HepG2 (cell line): ENCODE results near the gene HMG20B. TPM values are rescaled to one million over a fixed set of nuclear protein-coding genes. Genes with fewer than 3 reads are reported as not detected.
A peak's percentile ranks its signal among the peaks of the same experiment; 100 is the strongest.

Experiments used
- AGO1 ChIP-seq: fragments of 200-400 bp; formaldehyde crosslinking; IDR thresholded peaks from 2 replicates; pipeline ENCODE4 v1.6.1; 2017; ENCODE audit warnings: mild to moderate bottlenecking, low read depth, low read length, moderate library complexity; ENCODE audit not compliant: poor library complexity, severe bottlenecking
- ATF7-NPFF ChIP-seq: sonication (generic); formaldehyde crosslinking; IDR thresholded peaks from 2 replicates; pipeline ENCODE4 v1.8.1; 2023; ENCODE audit warnings: mild to moderate bottlenecking, low read depth, missing genetic modification reagents, moderate library complexity
- CENPT ChIP-seq: sonication (generic); formaldehyde crosslinking; IDR thresholded peaks from 2 replicates; pipeline ENCODE4 v1.8.0; 2022; ENCODE audit warnings: low read depth, mild to moderate bottlenecking, moderate library complexity, missing genetic modification reagents
- HNF4G ChIP-seq, 2 experiments: sonication (generic) in 1 of 2; formaldehyde crosslinking in 1 of 2; IDR thresholded peaks; 2 replicates each; pipeline versions ENCODE4 v1.4.0 to v1.6.1; 2011 to 2020; ENCODE audit warnings: borderline replicate concordance in 2 of 2, low read depth in 2 of 2, mild to moderate bottlenecking in 2 of 2, low read length in 1 of 2, missing genetic modification reagents in 1 of 2, moderate library complexity in 1 of 2
- KMT2A ChIP-seq: sonication (generic); formaldehyde crosslinking; IDR thresholded peaks from 2 replicates; pipeline ENCODE4 v1.4.0; 2020; ENCODE audit warnings: missing genetic modification reagents
- NKX3-1 ChIP-seq: sonication (generic); formaldehyde crosslinking; IDR thresholded peaks from 2 replicates; pipeline ENCODE4 v1.5.0; 2020; ENCODE audit warnings: missing genetic modification reagents
- POLR2G ChIP-seq: fragments of 200-400 bp; formaldehyde crosslinking; IDR thresholded peaks from 2 replicates; pipeline ENCODE4 v1.6.1; 2018; ENCODE audit warnings: mild to moderate bottlenecking, low read depth, low read length, moderate library complexity
- RAD51 ChIP-seq: fragments of 450-650 bp; IDR thresholded peaks from 2 replicates; pipeline ENCODE4 v1.6.1; 2016; ENCODE audit warnings: borderline replicate concordance
- REST ChIP-seq, 2 experiments: IDR thresholded peaks; 2 replicates each; pipeline ENCODE4 v1.6.1; 2011 to 2012; ENCODE audit warnings: low read length in 2 of 2, borderline replicate concordance in 1 of 2, low read depth in 1 of 2, mild to moderate bottlenecking in 1 of 2, moderate library complexity in 1 of 2
- SMARCE1 ChIP-seq: fragments of 450-650 bp; IDR thresholded peaks from 2 replicates; pipeline ENCODE4 v1.6.1; 2017; ENCODE audit warnings: borderline replicate concordance
- SNAPC2 ChIP-seq: sonication (generic); formaldehyde crosslinking; IDR thresholded peaks from 2 replicates; pipeline ENCODE4 v1.8.1; 2022; ENCODE audit warnings: mild to moderate bottlenecking, missing genetic modification reagents
- SP5 ChIP-seq: IDR thresholded peaks from 2 replicates; pipeline ENCODE4 v1.6.1; 2016; ENCODE audit warnings: low read depth, borderline replicate concordance
- ZBTB38 ChIP-seq: sonication (generic); formaldehyde crosslinking; IDR thresholded peaks from 2 replicates; pipeline ENCODE4 v1.5.1; 2020; ENCODE audit warnings: mild to moderate bottlenecking, missing genetic modification reagents
- ZHX2 ChIP-seq, 2 experiments: sonication (generic) in 1 of 2; formaldehyde crosslinking in 1 of 2; IDR thresholded peaks; 2 replicates each; pipeline versions ENCODE4 v1.6.1 to v1.9.0; 2014 to 2022; ENCODE audit warnings: antibody characterized with exemption in 1 of 2, borderline replicate concordance in 1 of 2, inconsistent platforms in 1 of 2, low read depth in 1 of 2, missing genetic modification reagents in 1 of 2
- ZNF558 ChIP-seq: sonication (generic); formaldehyde crosslinking; IDR thresholded peaks from 2 replicates; pipeline ENCODE4 v1.9.0; 2022; ENCODE audit warnings: mild to moderate bottlenecking, missing genetic modification reagents, borderline replicate concordance
- ZNF775 ChIP-seq: sonication (generic); formaldehyde crosslinking; IDR thresholded peaks from 2 replicates; pipeline ENCODE4 v1.4.0; 2020; ENCODE audit warnings: missing genetic modification reagents, mild to moderate bottlenecking, moderate library complexity, borderline replicate concordance
- polyA plus RNA-seq, 8 experiments: library from polyadenylated mRNA; depleted of rRNA in 3 of 8; stranded (reverse) in 7 of 8; unstranded in 1 of 8; fragments of >200 nt; fragmentation: Illumina TruSeq in 4 of 8; extraction: Trizol in 4 of 8; gene quantifications; 2 replicates each; pipeline versions ENCODE4 v1.2.1 to v1.2.3, GENCODE V29; 2011 to 2016; ENCODE audit warnings: low read depth in 4 of 8, missing spikeins in 1 of 8, mixed read lengths in 1 of 8; ENCODE audit not compliant: insufficient read depth in 1 of 8
- total RNA-seq, 5 experiments: library from RNA; depleted of rRNA; stranded (reverse); fragments of >200 nt; fragmentation: Illumina TruSeq; extraction: Trizol; gene quantifications; 2 replicates each; pipeline ENCODE4 v1.2.3, GENCODE V29; 2016; ENCODE audit warnings: low read depth in 1 of 5

HMG20B gene
- total and polyA plus RNA-seq, 2 of the 13 experiments (the other 11 are each of a cell fraction or from before 2014, with no cell fraction given) = 23.9 to 29.2 TPM

- TF ChIP-seq ZHX2 (IDR thresholded peaks at IDR 0.05; ENCODE audit: low read depth) (no peak), ZHX2 (CRISPR knock-in tag; IDR thresholded peaks at IDR 0.05; ENCODE audit: borderline replicate concordance) (no peak), SP5 (CRISPR knock-in tag) (no peak), HNF4G (IDR thresholded peaks at IDR 0.05; ENCODE audit: borderline replicate concordance, low read depth, low read length) (no peak), HNF4G (CRISPR knock-in tag; IDR thresholded peaks at IDR 0.05; ENCODE audit: borderline replicate concordance, low read depth) (no peak), SMARCE1 (no peak), ZNF775 (no peak), KMT2A (CRISPR knock-in tag) (no peak), ATF7-NPFF (CRISPR knock-in tag) (no peak), ZBTB38 (CRISPR knock-in tag) (0 out of 2 replicates have a peak, but pooled peaks have one; percentile 61), REST (IDR thresholded peaks at IDR 0.05; ENCODE audit: borderline replicate concordance in 1 of 2, low read depth in 1 of 2, low read length in 2 of 2) (no peak), NKX3-1 (no peak), SNAPC2 (no peak), POLR2G (no peak), ZNF558 (CRISPR knock-in tag) (no peak), AGO1 (no peak), CENPT (0 out of 2 replicates have a peak, but pooled peaks have one; percentile 34), RAD51 (no peak)
These were observed 27.7 kb upstream of the HMG20B start (continued) for GRCh38 chr19:3544742-3545668.
